ENCODE data around the gene CROCC2.

GRCh38 chr2:240999873-241000541 lies 93.9 kb downstream of the CROCC2 start:
- TF ChIP-seq FOXK2 (IDR thresholded peaks at IDR 0.05) (no peak), ZNF384 (IDR thresholded peaks at IDR 0.05) (no peak)
